Caco-2 (cell line): ENCODE data around the gene PHLDB1. TPM values are rescaled to one million over a fixed set of nuclear protein-coding genes. Genes with fewer than 3 reads are reported as not detected.

Experiments
- BruUV-seq: library from RNA; stranded (reverse); fragments of 400-500 nt; replicated peaks from 2 replicates; lab custom pipeline; 2021; lab: Mats Ljungman, UMichigan
- CTCF ChIA-PET: fragments of 300-600 bp; sonication (Branson Sonifier 250); formaldehyde crosslinking; loops from one replicate; lab custom pipeline; 2022; ENCODE audit warnings: antibody characterized with exemption; lab: Charles Lee
- POLR2A ChIA-PET: fragments of 300-600 bp; sonication (Branson Sonifier 250); formaldehyde crosslinking; loops from one replicate; lab custom pipeline; 2022; ENCODE audit warnings: antibody characterized with exemption; lab: Charles Lee
- DNase-seq, 2 experiments: peaks; one replicate each; pipeline versions ENCODE4 v3.0.0 to v3.0.0-alpha.2; 2020 to 2022
- H3K27me3 ChIP-seq: replicated peaks from 2 replicates; pipeline ENCODE4 v1.6.0; 2011; ENCODE audit warnings: low read length; ENCODE audit not compliant: control insufficient read depth, insufficient read depth
- H3K36me3 ChIP-seq: 2 replicates; pipeline ENCODE4 v1.5.1; 2011; ENCODE audit warnings: low read length; ENCODE audit not compliant: control insufficient read depth, insufficient read depth
- H3K4me1 ChIP-seq: fragments of 250-450 bp; sonication (Bioruptor Pico); 2 replicates; pipeline ENCODE4 v1.5.1; 2020; ENCODE audit warnings: mild to moderate bottlenecking
- H3K4me3 ChIP-seq: 2 replicates; pipeline ENCODE4 v1.5.1; 2011; ENCODE audit warnings: low read depth, mild to moderate bottlenecking, control low read depth, low read length
- H3K9me3 ChIP-seq: fragments of 250-450 bp; sonication (Bioruptor Pico); 2 replicates; pipeline ENCODE4 v1.5.1; 2020; ENCODE audit warnings: mild to moderate bottlenecking, moderate library complexity
- H3K27ac Mint-ChIP-seq: one replicate; pipeline ENCODE4 v1.8.0; 2022; ENCODE audit warnings: mixed read lengths; ENCODE audit not compliant: unreplicated experiment
- H3K27me3 Mint-ChIP-seq: one replicate; pipeline ENCODE4 v1.8.0; 2022; ENCODE audit warnings: mixed read lengths; ENCODE audit not compliant: insufficient read depth, unreplicated experiment
- H3K36me3 Mint-ChIP-seq: one replicate; pipeline ENCODE4 v1.8.0; 2022; ENCODE audit warnings: mild to moderate bottlenecking, mixed read lengths; ENCODE audit not compliant: insufficient read depth, unreplicated experiment
- H3K4me1 Mint-ChIP-seq: one replicate; pipeline ENCODE4 v1.8.0; 2022; ENCODE audit warnings: low read depth, mixed read lengths; ENCODE audit not compliant: unreplicated experiment
- H3K4me3 Mint-ChIP-seq: one replicate; pipeline ENCODE4 v1.8.0; 2022; ENCODE audit warnings: mild to moderate bottlenecking, moderate library complexity, mixed read lengths; ENCODE audit not compliant: unreplicated experiment
- H3K9me3 Mint-ChIP-seq: one replicate; pipeline ENCODE4 v1.8.0; 2022; ENCODE audit warnings: mixed read lengths; ENCODE audit not compliant: unreplicated experiment
- intact Hi-C: fragments of 100-400 bp; cut with micrococcal nuclease; formaldehyde crosslinking; loops from one replicate; pipeline ENCODE4 v1.10.0; 2022; ENCODE audit not compliant: unreplicated experiment
- total RNA-seq: library from RNA; stranded (reverse); gene quantifications from 2 replicates; pipeline ENCODE4 v1.2.3, GENCODE V29; 2022
- TF ChIP-seq, protein P1 (sequence below), 2 experiments: fragments of 200-600 bp in 1 of 2; IDR thresholded peaks; 1 replicate in 1 of 2; 2 replicates in 1 of 2; pipeline versions ENCODE4 v1.5.1 to v1.8.0; 2011 to 2022; ENCODE audit warnings: antibody characterized with exemption in 1 of 2, control low read depth in 1 of 2, inconsistent platforms in 1 of 2, low read depth in 1 of 2, low read length in 1 of 2, mild to moderate bottlenecking in 1 of 2, moderate library complexity in 1 of 2; ENCODE audit not compliant: insufficient read depth in 1 of 2, severe bottlenecking in 1 of 2, unreplicated experiment in 1 of 2

The PHLDB1 gene
- total RNA-seq, 1 experiment from 2014 or later: 72.1 TPM

DNA sequence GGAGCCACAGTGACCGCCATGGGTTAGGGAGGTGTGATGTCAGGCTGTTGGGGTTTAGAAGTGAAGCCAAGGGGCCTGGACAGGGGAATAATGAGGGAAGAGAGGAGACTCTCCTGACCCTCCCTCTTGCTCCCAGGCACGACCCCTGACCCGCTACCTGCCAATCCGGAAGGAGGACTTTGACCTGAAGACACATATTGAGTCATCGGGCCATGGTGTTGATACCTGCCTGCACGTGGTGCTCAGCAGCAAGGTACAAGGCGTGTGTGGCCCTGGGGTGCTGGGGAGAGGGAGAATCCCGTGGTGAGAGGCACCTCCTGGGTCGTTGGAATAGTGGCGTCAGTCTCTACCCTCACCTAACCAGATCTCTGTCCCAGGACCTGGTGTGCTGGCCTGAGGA lies 42.5 kb downstream of the PHLDB1 start:
- no TSS peak for BruUV-seq
- Histone ChIP-seq H3K4me3 (no peak overlapping the region), H3K27me3 (no peaks in the 10 kb centered on the region), H3K9me3 (no peaks in the 10 kb centered on the region), H3K4me1 (peaks cover 9% of the 10 kb centered on the region), H3K36me3 (peaks cover 7% of the 10 kb centered on the region; the same call in 1 of the 2 replicates)
- peaks cover 68% of the 10 kb centered on the region for H3K36me3 Mint-ChIP-seq
- H3K4me1 Mint-ChIP-seq: peaks cover 6% of the 10 kb centered on the region
- no peak overlapping the region for H3K4me3 Mint-ChIP-seq
- TF ChIP-seq, protein P1, sequence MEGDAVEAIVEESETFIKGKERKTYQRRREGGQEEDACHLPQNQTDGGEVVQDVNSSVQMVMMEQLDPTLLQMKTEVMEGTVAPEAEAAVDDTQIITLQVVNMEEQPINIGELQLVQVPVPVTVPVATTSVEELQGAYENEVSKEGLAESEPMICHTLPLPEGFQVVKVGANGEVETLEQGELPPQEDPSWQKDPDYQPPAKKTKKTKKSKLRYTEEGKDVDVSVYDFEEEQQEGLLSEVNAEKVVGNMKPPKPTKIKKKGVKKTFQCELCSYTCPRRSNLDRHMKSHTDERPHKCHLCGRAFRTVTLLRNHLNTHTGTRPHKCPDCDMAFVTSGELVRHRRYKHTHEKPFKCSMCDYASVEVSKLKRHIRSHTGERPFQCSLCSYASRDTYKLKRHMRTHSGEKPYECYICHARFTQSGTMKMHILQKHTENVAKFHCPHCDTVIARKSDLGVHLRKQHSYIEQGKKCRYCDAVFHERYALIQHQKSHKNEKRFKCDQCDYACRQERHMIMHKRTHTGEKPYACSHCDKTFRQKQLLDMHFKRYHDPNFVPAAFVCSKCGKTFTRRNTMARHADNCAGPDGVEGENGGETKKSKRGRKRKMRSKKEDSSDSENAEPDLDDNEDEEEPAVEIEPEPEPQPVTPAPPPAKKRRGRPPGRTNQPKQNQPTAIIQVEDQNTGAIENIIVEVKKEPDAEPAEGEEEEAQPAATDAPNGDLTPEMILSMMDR (IDR thresholded peaks at IDR 0.05; ENCODE audit: insufficient read depth in 1 of 2, low read depth in 1 of 2, low read length in 1 of 2, severe bottlenecking in 1 of 2, unreplicated experiment in 1 of 2): no peak
- no peak overlapping the region for H3K27ac Mint-ChIP-seq
- ChIA-PET POLR2A (no interaction called here), CTCF (no interaction called here)
- DNase-seq: peak; percentile 60 to 71
- H3K27me3 Mint-ChIP-seq: no peaks in the 10 kb centered on the region
- no peaks in the 10 kb centered on the region for H3K9me3 Mint-ChIP-seq
- intact Hi-C loops: loop anchor here (10.0 kb wide), 1 partner anchor 505 kb away; no protein-coding TSS in a partner anchor

DNA sequence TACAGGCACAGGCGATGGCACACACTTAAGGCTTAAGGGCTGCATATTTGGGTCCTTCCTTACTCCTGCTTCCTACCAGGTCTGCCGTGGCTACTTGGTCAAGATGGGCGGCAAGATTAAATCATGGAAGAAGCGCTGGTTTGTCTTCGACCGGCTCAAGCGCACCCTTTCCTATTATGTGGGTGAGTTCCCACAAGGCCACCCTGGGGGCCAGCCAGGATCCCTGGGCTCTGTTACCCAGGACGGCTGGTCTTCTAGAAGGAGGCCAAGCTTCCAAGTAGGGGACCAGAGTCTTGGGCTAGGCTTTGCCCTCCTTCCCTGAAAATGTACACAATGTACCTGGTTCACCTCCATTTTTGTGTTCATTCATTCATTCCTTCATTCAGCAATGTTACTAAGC lies 43.0 kb downstream of the PHLDB1 start:
- H3K27me3 ChIP-seq: no peaks in the 10 kb centered on the region
- H3K4me3 Mint-ChIP-seq: no peak overlapping the region
- intact Hi-C loops: loop anchor here (10.0 kb wide), 1 partner anchor 506 kb away; no protein-coding TSS in a partner anchor
- CTCF ChIA-PET: no interaction called here
- no peak for DNase-seq
- TF ChIP-seq, protein P1 (IDR thresholded peaks at IDR 0.05; ENCODE audit: insufficient read depth in 1 of 2, low read depth in 1 of 2, low read length in 1 of 2, severe bottlenecking in 1 of 2, unreplicated experiment in 1 of 2): no peak
- H3K36me3 Mint-ChIP-seq: peaks cover 63% of the 10 kb centered on the region
- no peak overlapping the region for H3K4me3 ChIP-seq
- H3K4me1 ChIP-seq: peaks cover 9% of the 10 kb centered on the region
- no peak overlapping the region for H3K27ac Mint-ChIP-seq
- no TSS peak for BruUV-seq
- H3K4me1 Mint-ChIP-seq: peaks cover 6% of the 10 kb centered on the region
- no peaks in the 10 kb centered on the region for H3K27me3 Mint-ChIP-seq
- H3K36me3 ChIP-seq: peaks cover 5% of the 10 kb centered on the region; the same call in 1 of the 2 replicates
- H3K9me3 ChIP-seq: no peaks in the 10 kb centered on the region
- H3K9me3 Mint-ChIP-seq: no peaks in the 10 kb centered on the region
- POLR2A ChIA-PET: no interaction called here

DNA sequence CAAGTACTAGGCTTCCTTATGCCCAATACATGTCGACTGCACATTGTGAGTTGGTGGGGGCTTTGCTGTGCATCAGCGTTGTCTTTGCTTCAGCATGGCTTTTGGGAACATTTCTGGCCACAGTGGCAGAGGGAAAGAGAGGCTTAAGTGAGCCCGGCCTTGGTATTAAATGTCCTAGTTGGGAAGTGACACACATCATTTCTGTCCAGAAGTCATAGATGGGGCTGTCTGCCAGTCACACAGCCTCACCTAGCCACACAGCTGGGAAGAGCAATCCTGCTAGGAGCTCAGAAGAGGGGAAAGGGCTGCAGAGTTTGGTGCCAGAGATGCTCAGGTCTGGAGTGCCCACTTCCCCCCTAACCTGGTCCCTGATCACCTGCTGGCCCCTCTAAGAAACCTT lies 44.4 kb downstream of the PHLDB1 start:
- Mint-ChIP-seq H3K4me3 (no peak overlapping the region), H3K27ac (no peak overlapping the region), H3K9me3 (no peaks in the 10 kb centered on the region), H3K4me1 (peaks cover 6% of the 10 kb centered on the region), H3K36me3 (peaks cover 49% of the 10 kb centered on the region), H3K27me3 (no peaks in the 10 kb centered on the region)
- BruUV-seq: no TSS peak
- intact Hi-C loops: loop anchor here (10.0 kb wide), 1 partner anchor 507 kb away; no protein-coding TSS in a partner anchor
- Histone ChIP-seq H3K4me1 (peaks cover 9% of the 10 kb centered on the region), H3K9me3 (no peaks in the 10 kb centered on the region), H3K27me3 (no peaks in the 10 kb centered on the region), H3K36me3 (peaks cover 3% of the 10 kb centered on the region; the same call in 1 of the 2 replicates), H3K4me3 (no peak overlapping the region)
- TF ChIP-seq, protein P1 (IDR thresholded peaks at IDR 0.05; ENCODE audit: insufficient read depth in 1 of 2, low read depth in 1 of 2, low read length in 1 of 2, severe bottlenecking in 1 of 2, unreplicated experiment in 1 of 2): no peak
- ChIA-PET CTCF (no interaction called here), POLR2A (no interaction called here)
- no peak for DNase-seq
